ENCODE measurements around the gene HDHD2. TPM values are rescaled to one million over a fixed set of nuclear protein-coding genes. Genes with fewer than 3 reads are reported as not detected.
"Not testable (repeated sequence)": the region's sequence is repeated elsewhere in the genome, so short reads cannot be mapped to it uniquely, and the experiment has no call there.

The HDHD2 gene
- total RNA-seq, 6 experiments from 2014 or later: 17.2 to 34.6 (median 22.3) TPM

GRCh38 chr18:47184419-47185050 is 34.2 kb upstream of the HDHD2 start:
- no peak for DNase-seq
- intact Hi-C loops (cut with DNase I): no loop called here
- Histone ChIP-seq H3K36me3 (no peaks in the 10 kb centered on the region), H3K4me3 (no peak overlapping the region), H3K27ac (no peak overlapping the region), H3K27me3 (no peaks in the 10 kb centered on the region), H3K9me3 (no peaks in the 10 kb centered on the region), H3K4me1 (no peaks in the 10 kb centered on the region)
- TF ChIP-seq CTCF (IDR thresholded peaks at IDR 0.05) (no peak), POLR2A (IDR thresholded peaks at IDR 0.05) (no peak)
- WGBS (ENCODE audit: insufficient coverage, low coverage, low lambda C conversion rate, missing lambda C conversion rate): 54% methylated on average over 5 of the region's 5 CpGs
- ATAC-seq: peak in 1 of 4 donors; percentile 55

- H3K4me3 ChIP-seq; ATAC-seq; H3K27me3 ChIP-seq; intact Hi-C loops (cut with DNase I); H3K9me3 ChIP-seq; H3K36me3 ChIP-seq; H3K4me1 ChIP-seq; H3K27ac ChIP-seq; DNase-seq: not testable (repeated sequence)
- 73% methylated on average over 2 of the region's 5 CpGs for WGBS (ENCODE audit: insufficient coverage, low coverage, low lambda C conversion rate, missing lambda C conversion rate)
Observed at GRCh38 chr18:47182156-47182555, 31.9 kb upstream of the HDHD2 start.

GRCh38 chr18:47180765-47181164 is 30.5 kb upstream of the HDHD2 start:
- intact Hi-C loops (cut with DNase I): no loop called here
- ATAC-seq (no peak), DNase-seq (no peak)
- Histone ChIP-seq H3K4me3 (no peak overlapping the region), H3K27ac (no peak overlapping the region), H3K9me3 (no peaks in the 10 kb centered on the region), H3K27me3 (no peaks in the 10 kb centered on the region), H3K36me3 (no peaks in the 10 kb centered on the region), H3K4me1 (no peaks in the 10 kb centered on the region)
- 17% methylated on average over 1 of the region's 3 CpGs for WGBS (ENCODE audit: insufficient coverage, low coverage, low lambda C conversion rate, missing lambda C conversion rate)
- TF ChIP-seq CTCF (IDR thresholded peaks at IDR 0.05) (no peak), POLR2A (IDR thresholded peaks at IDR 0.05) (no peak)

- ATAC-seq (no peak), DNase-seq (no peak)
- H3K27me3 ChIP-seq: no peaks in the 10 kb centered on the region
- 76% methylated on average over 4 of the region's 4 CpGs for WGBS (ENCODE audit: insufficient coverage, low coverage, low lambda C conversion rate, missing lambda C conversion rate)
- no peaks in the 10 kb centered on the region for H3K36me3 ChIP-seq
- H3K9me3 ChIP-seq: no peaks in the 10 kb centered on the region
- TF ChIP-seq CTCF (IDR thresholded peaks at IDR 0.05): no peak
- no peak for TF ChIP-seq POLR2A (IDR thresholded peaks at IDR 0.05)
- no peak overlapping the region for H3K27ac ChIP-seq
- peaks cover 0 to 9% (median 0%) of the 10 kb centered on the region in 4 donors for H3K4me1 ChIP-seq
- intact Hi-C loops (cut with DNase I): no loop called here
- H3K4me3 ChIP-seq: no peak overlapping the region
Observed at GRCh38 chr18:47179520-47179919, 29.2 kb upstream of the HDHD2 start.

GRCh38 chr18:47175898-47176575 is 25.7 kb upstream of the HDHD2 start, which contains the start of gene IER3IP1:
TSS of gene IER3IP1 (minus strand) at chr18:47176364. CDS start at chr18:47176277, 87 bp downstream.
- peak; percentile 99 for ATAC-seq
- Histone ChIP-seq H3K9me3 (no peaks in the 10 kb centered on the region), H3K4me1 (peaks cover 0 to 9% (median 0%) of the 10 kb centered on the region in 4 donors), H3K27me3 (no peaks in the 10 kb centered on the region), H3K36me3 (no peaks in the 10 kb centered on the region), H3K4me3 (peak within 1 kb of the TSS; percentile 65 to 96 (median 83)), H3K27ac (peak within 1 kb of the TSS; percentile 45 to 66 (median 53))
- intact Hi-C loops (cut with DNase I): no loop called here
- DNase-seq: peak; percentile 92 to 96 (median 94)
- WGBS (ENCODE audit: insufficient coverage, low coverage, low lambda C conversion rate, missing lambda C conversion rate): 0% methylated on average over 13 of the region's 48 CpGs
- TF ChIP-seq CTCF (IDR thresholded peaks at IDR 0.05) (peak in 2 of 4 donors; percentile 9 to 10), POLR2A (IDR thresholded peaks at IDR 0.05) (peak; percentile 64)

Measured in right lobe of liver (tissue), 6 donors.